Immature natural killer cell (primary cell): ENCODE results near the gene PRRC2B. TPM values are rescaled to one million over a fixed set of nuclear protein-coding genes. Genes with fewer than 3 reads are reported as not detected.
"Not testable (repeated sequence)": the region's sequence is repeated elsewhere in the genome, so short reads cannot be mapped to it uniquely, and the experiment has no call there.

Experiments used
- DNase-seq, 3 donors: peaks; one replicate each; pipeline ENCODE4 v3.0.0; 2022; ENCODE audit warnings: mixed read lengths in 1 of 3
- H3K27ac Mint-ChIP-seq, 6 donors: one replicate each; pipeline ENCODE4 v1.8.0; 2020; ENCODE audit warnings: mixed read lengths in 6 of 6, mild to moderate bottlenecking in 5 of 6, inconsistent platforms in 4 of 6, moderate library complexity in 3 of 6
- H3K27me3 Mint-ChIP-seq, 3 donors: one replicate each; pipeline ENCODE4 v1.8.0; 2020 to 2021; ENCODE audit warnings: low read depth in 3 of 3, mild to moderate bottlenecking in 3 of 3, mixed read lengths in 3 of 3, moderate library complexity in 3 of 3, inconsistent platforms in 1 of 3
- H3K36me3 Mint-ChIP-seq, 3 donors: one replicate each; pipeline ENCODE4 v1.8.0; 2020; ENCODE audit warnings: mixed read lengths in 3 of 3, inconsistent platforms in 2 of 3, mild to moderate bottlenecking in 2 of 3
- H3K4me1 Mint-ChIP-seq, 2 donors: one replicate each; pipeline ENCODE4 v1.8.0; 2020; ENCODE audit warnings: inconsistent platforms in 2 of 2, mild to moderate bottlenecking in 2 of 2, mixed read lengths in 2 of 2, moderate library complexity in 1 of 2
- H3K4me3 Mint-ChIP-seq, 5 donors: one replicate each; pipeline ENCODE4 v1.8.0; 2020; ENCODE audit warnings: mild to moderate bottlenecking in 5 of 5, mixed read lengths in 5 of 5, inconsistent platforms in 3 of 5, moderate library complexity in 3 of 5
- H3K9me3 Mint-ChIP-seq, 6 donors: one replicate each; pipeline ENCODE4 v1.8.0; 2020; ENCODE audit warnings: mild to moderate bottlenecking in 6 of 6, mixed read lengths in 6 of 6, inconsistent platforms in 4 of 6, moderate library complexity in 3 of 6
- polyA plus RNA-seq, 3 donors: library from polyadenylated mRNA; unstranded; fragments of 300-500 nt; fragmentation: Illumina TruSeq; gene quantifications; one replicate each; pipeline ENCODE4 v1.2.3, GENCODE V29; 2021

The PRRC2B gene
- polyA plus RNA-seq, 3 donors from 2014 or later, result 2.0 to 48.1 (median 9.6) TPM

GRCh38 chr9:131367450-131367849, 26.4 kb upstream of the PRRC2B start:
- Mint-ChIP-seq H3K9me3 (no peaks in the 10 kb centered on the region), H3K27ac (no peak overlapping the region), H3K4me3 (no peak overlapping the region), H3K27me3 (no peaks in the 10 kb centered on the region), H3K36me3 (no peaks in the 10 kb centered on the region), H3K4me1 (peaks cover 7% of the 10 kb centered on the region in 2 donors)
- no peak for DNase-seq

GRCh38 chr9:131370638-131371037, 23.2 kb upstream of the PRRC2B start:
- Mint-ChIP-seq H3K4me3 (no peak overlapping the region), H3K4me1 (peaks cover 15 to 21% of the 10 kb centered on the region in 2 donors), H3K27me3 (peaks cover 5 to 10% (median 8%) of the 10 kb centered on the region in 3 donors), H3K27ac (no peak overlapping the region), H3K36me3 (no peaks in the 10 kb centered on the region), H3K9me3 (no peaks in the 10 kb centered on the region)
- DNase-seq, result no peak

GRCh38 chr9:131372599-131372973, 21.3 kb upstream of the PRRC2B start:
- not testable (repeated sequence) for H3K36me3 Mint-ChIP-seq, H3K9me3 Mint-ChIP-seq, DNase-seq
- Mint-ChIP-seq H3K27me3 (peaks cover 5 to 10% (median 8%) of the 10 kb centered on the region in 3 donors), H3K4me1 (peaks cover 15 to 21% of the 10 kb centered on the region in 2 donors), H3K27ac (peak overlapping the region; percentile 86 to 99 (median 98)), H3K4me3 (peak overlapping the region; percentile 90 to 96 (median 92))

GRCh38 chr9:131374638-131375037, 19.2 kb upstream of the PRRC2B start:
- peak overlapping the region in 1 of 5 donors; percentile 38 for H3K4me3 Mint-ChIP-seq
- DNase-seq, H3K9me3 Mint-ChIP-seq, H3K36me3 Mint-ChIP-seq, H3K27ac Mint-ChIP-seq: not testable (repeated sequence)
- H3K27me3 Mint-ChIP-seq, result peaks cover 5 to 10% (median 8%) of the 10 kb centered on the region in 3 donors
- peaks cover 15 to 21% of the 10 kb centered on the region in 2 donors for H3K4me1 Mint-ChIP-seq

GRCh38 chr9:131379056-131379455, 14.8 kb upstream of the PRRC2B start:
- Mint-ChIP-seq H3K4me3 (no peak overlapping the region), H3K36me3 (no peaks in the 10 kb centered on the region), H3K9me3 (no peaks in the 10 kb centered on the region), H3K27me3 (peaks cover 0 to 1% (median 0%) of the 10 kb centered on the region in 3 donors), H3K4me1 (peaks cover 0 to under 1% of the 10 kb centered on the region in 2 donors), H3K27ac (no peak overlapping the region)
- DNase-seq, result no peak

GRCh38 chr9:131382850-131383729, 10.8 kb upstream of the PRRC2B start:
- Mint-ChIP-seq H3K4me1 (no peaks in the 10 kb centered on the region), H3K27ac (no peak overlapping the region), H3K36me3 (no peaks in the 10 kb centered on the region), H3K27me3 (peaks cover 0 to 3% (median 1%) of the 10 kb centered on the region in 3 donors), H3K4me3 (no peak overlapping the region), H3K9me3 (no peaks in the 10 kb centered on the region)
- DNase-seq, result no peak

- no peak for DNase-seq
- H3K4me3 Mint-ChIP-seq, result no peak overlapping the region
Measured at GRCh38 chr9:131385296-131385695, 8.6 kb upstream of the PRRC2B start.

GRCh38 chr9:131386281-131386680, 7.6 kb upstream of the PRRC2B start:
- no peaks in the 10 kb centered on the region for H3K9me3 Mint-ChIP-seq
- peaks cover 0 to 3% (median 1%) of the 10 kb centered on the region in 3 donors for H3K27me3 Mint-ChIP-seq
- H3K27ac Mint-ChIP-seq, result no peak overlapping the region
- no peak for DNase-seq
- H3K36me3 Mint-ChIP-seq, result no peaks in the 10 kb centered on the region
- no peak overlapping the region for H3K4me3 Mint-ChIP-seq
- no peaks in the 10 kb centered on the region for H3K4me1 Mint-ChIP-seq

More at GRCh38 chr9:131385296-131385695, 8.6 kb upstream of the PRRC2B start:
- Mint-ChIP-seq H3K27me3 (peaks cover 0 to 3% (median 1%) of the 10 kb centered on the region in 3 donors), H3K36me3 (no peaks in the 10 kb centered on the region), H3K27ac (no peak overlapping the region), H3K9me3 (no peaks in the 10 kb centered on the region), H3K4me1 (no peaks in the 10 kb centered on the region)

GRCh38 chr9:131387394-131387793, 6.5 kb upstream of the PRRC2B start:
- no peaks in the 10 kb centered on the region for H3K4me1 Mint-ChIP-seq
- peak overlapping the region in 1 of 6 donors; percentile 28 for H3K27ac Mint-ChIP-seq
- no peak for DNase-seq
- H3K27me3 Mint-ChIP-seq, result peaks cover 0 to 4% (median 1%) of the 10 kb centered on the region in 3 donors
- H3K9me3 Mint-ChIP-seq, result no peaks in the 10 kb centered on the region
- H3K36me3 Mint-ChIP-seq, result no peaks in the 10 kb centered on the region
- no peak overlapping the region for H3K4me3 Mint-ChIP-seq

- peaks cover 19 to 22% of the 10 kb centered on the region in 2 donors for H3K4me1 Mint-ChIP-seq
- H3K27me3 Mint-ChIP-seq, result peaks cover 13 to 20% (median 17%) of the 10 kb centered on the region in 3 donors
- H3K27ac Mint-ChIP-seq, result no peak overlapping the region
- no peaks in the 10 kb centered on the region for H3K9me3 Mint-ChIP-seq
- no peak for DNase-seq
- H3K36me3 Mint-ChIP-seq, result no peaks in the 10 kb centered on the region
- no peak overlapping the region for H3K4me3 Mint-ChIP-seq
Measured at GRCh38 chr9:131391020-131391419, 2.9 kb upstream of the PRRC2B start.

- H3K27me3 Mint-ChIP-seq, result peaks cover 13 to 18% (median 17%) of the 10 kb centered on the region in 3 donors
- no peak overlapping the region for H3K4me3 Mint-ChIP-seq
- no peaks in the 10 kb centered on the region for H3K9me3 Mint-ChIP-seq
- H3K4me1 Mint-ChIP-seq, result peaks cover 24 to 26% of the 10 kb centered on the region in 2 donors
- DNase-seq, result no peak
- no peaks in the 10 kb centered on the region for H3K36me3 Mint-ChIP-seq
- H3K27ac Mint-ChIP-seq, result peak overlapping the region in 1 of 6 donors; percentile 21
Measured at GRCh38 chr9:131391504-131391903, 2.4 kb upstream of the PRRC2B start.

- Mint-ChIP-seq H3K27ac (peak overlapping the region; percentile 87 to 98 (median 94)), H3K4me3 (peak overlapping the region; percentile 89 to 96 (median 93)), H3K4me1 (peaks cover 54% of the 10 kb centered on the region in 2 donors), H3K36me3 (no peaks in the 10 kb centered on the region), H3K27me3 (peaks cover 16 to 20% (median 18%) of the 10 kb centered on the region in 3 donors), H3K9me3 (no peaks in the 10 kb centered on the region)
- DNase-seq, result peak; percentile 60 to 64 (median 63)
Measured at GRCh38 chr9:131394464-131395156, 724 bp downstream of the PRRC2B start.

GRCh38 chr9:131395157-131396098, 1.5 kb downstream of the PRRC2B start:
- H3K4me1 Mint-ChIP-seq, result peaks cover 62% of the 10 kb centered on the region in 2 donors
- no peaks in the 10 kb centered on the region for H3K9me3 Mint-ChIP-seq

More at GRCh38 chr9:131395157-131396098, 1.5 kb downstream of the PRRC2B start:
- Mint-ChIP-seq H3K4me3 (peak overlapping the region; percentile 89 to 96 (median 93)), H3K36me3 (no peaks in the 10 kb centered on the region), H3K27me3 (peaks cover 16 to 20% (median 18%) of the 10 kb centered on the region in 3 donors), H3K27ac (peak overlapping the region; percentile 87 to 98 (median 94))
- peak; percentile 76 to 79 (median 77) for DNase-seq
